Neural cell (in vitro differentiated cells): ENCODE data around the gene FGA. TPM values are rescaled to one million over a fixed set of nuclear protein-coding genes. Genes with fewer than 3 reads are reported as not detected.

Experiments
- H2AFZ ChIP-seq: fragments of 200-600, 300-800 bp; sonication (generic), shearing (Covaris generic); 2 replicates; pipeline ENCODE4 v1.6.0; 2014; ENCODE audit warnings: low read depth, mild to moderate bottlenecking, antibody characterized with exemption, low read length, moderate library complexity
- H3F3A ChIP-seq: fragments of 200-600 bp; shearing (Covaris generic); 2 replicates; pipeline ENCODE4 v1.6.1; 2016; ENCODE audit warnings: mild to moderate bottlenecking, moderate library complexity, mixed read lengths, antibody characterized with exemption, low read length; ENCODE audit not compliant: insufficient read depth, poor library complexity, severe bottlenecking
- H3K27ac ChIP-seq: fragments of 200-600, 300-800 bp; sonication (generic), shearing (Covaris generic); 2 replicates; pipeline ENCODE4 v1.5.1; 2014; ENCODE audit warnings: mild to moderate bottlenecking, low read length, moderate library complexity
- H3K27me3 ChIP-seq: fragments of 300-800, 200-600 bp; sonication (generic), shearing (Covaris generic); 2 replicates; pipeline ENCODE4 v1.6.0; 2014; ENCODE audit warnings: mild to moderate bottlenecking, low read depth, low read length, moderate library complexity; ENCODE audit not compliant: insufficient read depth
- H3K36me3 ChIP-seq: fragments of 300-800, 200-600 bp; sonication (generic), shearing (Covaris generic); 2 replicates; pipeline ENCODE4 v1.5.1; 2014; ENCODE audit warnings: mild to moderate bottlenecking, antibody characterized with exemption, low read length, moderate library complexity; ENCODE audit not compliant: insufficient read depth
- H3K4me2 ChIP-seq: fragments of 300-800, 200-600 bp; sonication (generic), shearing (Covaris generic); 2 replicates; pipeline ENCODE4 v1.6.0; 2014; ENCODE audit warnings: mild to moderate bottlenecking, low read length
- H3K4me3 ChIP-seq: fragments of 300-800, 200-600 bp; sonication (generic), shearing (Covaris generic); 2 replicates; pipeline ENCODE4 v1.5.1; 2014; ENCODE audit warnings: mild to moderate bottlenecking, low read length, moderate library complexity
- H3K79me2 ChIP-seq: fragments of 200-600 bp; shearing (Covaris generic); replicated peaks from 2 replicates; pipeline ENCODE4 v1.6.0; 2014; ENCODE audit warnings: mild to moderate bottlenecking, low read length, moderate library complexity; ENCODE audit not compliant: insufficient read depth
- H3K9ac ChIP-seq: fragments of 300-800, 200-600 bp; sonication (generic), shearing (Covaris generic); 2 replicates; pipeline ENCODE4 v1.6.1; 2016; ENCODE audit warnings: mild to moderate bottlenecking, low read length, mixed read lengths
- H3K9me2 ChIP-seq: fragments of 200-600 bp; shearing (Covaris generic); 2 replicates; pipeline ENCODE4 v1.6.1; 2016; ENCODE audit warnings: mild to moderate bottlenecking, low read length, mixed read lengths; ENCODE audit not compliant: insufficient read depth
- H3K9me3 ChIP-seq: fragments of 200-600, 300-800 bp; sonication (generic), shearing (Covaris generic); 2 replicates; pipeline ENCODE4 v1.6.1; 2016; ENCODE audit warnings: mild to moderate bottlenecking, mixed run types, low read length, moderate library complexity, mixed read lengths
- H4K20me1 ChIP-seq: fragments of 200-600 bp; shearing (Covaris generic); 2 replicates; pipeline ENCODE4 v1.6.1; 2016; ENCODE audit warnings: mild to moderate bottlenecking, mixed run types; ENCODE audit not compliant: insufficient read depth
- EP300 ChIP-seq: fragments of 450-650 bp; conservative IDR thresholded peaks from 2 replicates; pipeline ENCODE4 v1.6.1; 2014; ENCODE audit warnings: antibody characterized with exemption, mild to moderate bottlenecking, moderate library complexity; ENCODE audit not compliant: poor library complexity, severe bottlenecking
- MXI1 ChIP-seq: fragments of 450-650 bp; conservative IDR thresholded peaks from 2 replicates; pipeline ENCODE4 v1.6.1; 2014; ENCODE audit warnings: antibody characterized with exemption, mild to moderate bottlenecking; ENCODE audit not compliant: poor library complexity, severe bottlenecking
- POLR2AphosphoS5 ChIP-seq: IDR thresholded peaks from 2 replicates; pipeline ENCODE4 v1.6.1; 2012
- RAD21 ChIP-seq: fragments of 450-650 bp; conservative IDR thresholded peaks from 2 replicates; pipeline ENCODE4 v1.6.1; 2014; ENCODE audit warnings: antibody characterized with exemption, mild to moderate bottlenecking, moderate library complexity
- SMC3 ChIP-seq: fragments of 450-650 bp; conservative IDR thresholded peaks from 2 replicates; pipeline ENCODE4 v1.6.1; 2014; ENCODE audit warnings: antibody characterized with exemption, mild to moderate bottlenecking, moderate library complexity; ENCODE audit not compliant: poor library complexity
- TAF1 ChIP-seq: IDR thresholded peaks from 2 replicates; pipeline ENCODE4 v1.6.1; 2012; ENCODE audit warnings: low read depth
- polyA plus RNA-seq: library from polyadenylated mRNA; depleted of rRNA; stranded (reverse); fragments of >200 nt; gene quantifications from 2 replicates; pipeline ENCODE4 v1.2.3, GENCODE V29; 2014
- TF ChIP-seq, protein P1 (sequence below): IDR thresholded peaks from 2 replicates; pipeline ENCODE4 v1.6.1; 2012; ENCODE audit warnings: borderline replicate concordance
- TF ChIP-seq, protein P2 (sequence below): fragments of 450-650 bp; IDR thresholded peaks from 2 replicates; pipeline ENCODE4 v1.5.1; 2014; ENCODE audit warnings: antibody characterized with exemption, mild to moderate bottlenecking, moderate library complexity; ENCODE audit not compliant: poor library complexity, severe bottlenecking

Gene FGA
- polyA plus RNA-seq, 1 donor from 2014 or later, result not detected

DNA sequence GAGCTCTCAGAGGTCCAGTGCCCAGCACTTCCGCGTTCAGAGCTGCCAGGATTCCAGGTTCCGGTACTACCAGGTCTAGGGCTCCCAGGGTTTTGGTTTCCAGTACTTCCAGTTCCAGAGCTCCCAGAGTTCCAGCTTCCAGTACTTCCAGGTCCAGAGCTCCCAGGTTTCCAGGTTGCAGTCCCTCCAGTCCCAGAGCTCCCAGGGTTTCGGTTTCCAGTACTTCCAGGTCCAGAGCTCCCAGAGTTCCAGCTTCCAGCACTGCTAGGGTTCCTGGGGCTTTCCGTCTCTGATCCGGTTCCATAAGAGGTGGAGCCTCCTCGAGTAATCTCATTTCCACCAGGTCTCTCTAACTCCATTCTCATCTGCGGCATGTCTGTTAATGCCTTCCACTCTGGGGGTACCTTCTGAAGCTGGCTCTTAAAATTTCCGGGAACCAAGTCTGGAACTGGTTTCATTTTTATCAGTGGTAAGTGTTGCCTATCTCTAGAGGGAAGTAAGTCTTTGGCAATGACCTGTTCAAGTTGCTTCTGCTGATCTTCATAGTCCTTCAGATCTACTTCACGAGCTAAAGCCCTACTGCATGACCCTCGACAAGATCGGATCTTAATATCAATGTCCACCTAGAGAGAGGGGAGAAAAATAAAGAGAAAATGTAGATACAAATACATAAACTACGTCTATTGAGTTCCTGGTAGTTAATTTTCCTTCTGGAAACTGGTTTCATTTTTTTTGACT, 4.1 kb downstream of the FGA start:
- H3K9ac ChIP-seq, result no peak overlapping the region
- H3K36me3 ChIP-seq, result no peaks in the 10 kb centered on the region
- H3K27me3 ChIP-seq, result no peaks in the 10 kb centered on the region
- H3K4me2 ChIP-seq, result no peak overlapping the region
- TF ChIP-seq EP300, result no peak
- no peak for TF ChIP-seq TAF1
- no peak for TF ChIP-seq POLR2AphosphoS5
- TF ChIP-seq RAD21, result no peak
- TF ChIP-seq MXI1, result no peak
- TF ChIP-seq, protein P1, sequence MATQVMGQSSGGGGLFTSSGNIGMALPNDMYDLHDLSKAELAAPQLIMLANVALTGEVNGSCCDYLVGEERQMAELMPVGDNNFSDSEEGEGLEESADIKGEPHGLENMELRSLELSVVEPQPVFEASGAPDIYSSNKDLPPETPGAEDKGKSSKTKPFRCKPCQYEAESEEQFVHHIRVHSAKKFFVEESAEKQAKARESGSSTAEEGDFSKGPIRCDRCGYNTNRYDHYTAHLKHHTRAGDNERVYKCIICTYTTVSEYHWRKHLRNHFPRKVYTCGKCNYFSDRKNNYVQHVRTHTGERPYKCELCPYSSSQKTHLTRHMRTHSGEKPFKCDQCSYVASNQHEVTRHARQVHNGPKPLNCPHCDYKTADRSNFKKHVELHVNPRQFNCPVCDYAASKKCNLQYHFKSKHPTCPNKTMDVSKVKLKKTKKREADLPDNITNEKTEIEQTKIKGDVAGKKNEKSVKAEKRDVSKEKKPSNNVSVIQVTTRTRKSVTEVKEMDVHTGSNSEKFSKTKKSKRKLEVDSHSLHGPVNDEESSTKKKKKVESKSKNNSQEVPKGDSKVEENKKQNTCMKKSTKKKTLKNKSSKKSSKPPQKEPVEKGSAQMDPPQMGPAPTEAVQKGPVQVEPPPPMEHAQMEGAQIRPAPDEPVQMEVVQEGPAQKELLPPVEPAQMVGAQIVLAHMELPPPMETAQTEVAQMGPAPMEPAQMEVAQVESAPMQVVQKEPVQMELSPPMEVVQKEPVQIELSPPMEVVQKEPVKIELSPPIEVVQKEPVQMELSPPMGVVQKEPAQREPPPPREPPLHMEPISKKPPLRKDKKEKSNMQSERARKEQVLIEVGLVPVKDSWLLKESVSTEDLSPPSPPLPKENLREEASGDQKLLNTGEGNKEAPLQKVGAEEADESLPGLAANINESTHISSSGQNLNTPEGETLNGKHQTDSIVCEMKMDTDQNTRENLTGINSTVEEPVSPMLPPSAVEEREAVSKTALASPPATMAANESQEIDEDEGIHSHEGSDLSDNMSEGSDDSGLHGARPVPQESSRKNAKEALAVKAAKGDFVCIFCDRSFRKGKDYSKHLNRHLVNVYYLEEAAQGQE, result no peak
- TF ChIP-seq, protein P2, sequence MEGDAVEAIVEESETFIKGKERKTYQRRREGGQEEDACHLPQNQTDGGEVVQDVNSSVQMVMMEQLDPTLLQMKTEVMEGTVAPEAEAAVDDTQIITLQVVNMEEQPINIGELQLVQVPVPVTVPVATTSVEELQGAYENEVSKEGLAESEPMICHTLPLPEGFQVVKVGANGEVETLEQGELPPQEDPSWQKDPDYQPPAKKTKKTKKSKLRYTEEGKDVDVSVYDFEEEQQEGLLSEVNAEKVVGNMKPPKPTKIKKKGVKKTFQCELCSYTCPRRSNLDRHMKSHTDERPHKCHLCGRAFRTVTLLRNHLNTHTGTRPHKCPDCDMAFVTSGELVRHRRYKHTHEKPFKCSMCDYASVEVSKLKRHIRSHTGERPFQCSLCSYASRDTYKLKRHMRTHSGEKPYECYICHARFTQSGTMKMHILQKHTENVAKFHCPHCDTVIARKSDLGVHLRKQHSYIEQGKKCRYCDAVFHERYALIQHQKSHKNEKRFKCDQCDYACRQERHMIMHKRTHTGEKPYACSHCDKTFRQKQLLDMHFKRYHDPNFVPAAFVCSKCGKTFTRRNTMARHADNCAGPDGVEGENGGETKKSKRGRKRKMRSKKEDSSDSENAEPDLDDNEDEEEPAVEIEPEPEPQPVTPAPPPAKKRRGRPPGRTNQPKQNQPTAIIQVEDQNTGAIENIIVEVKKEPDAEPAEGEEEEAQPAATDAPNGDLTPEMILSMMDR, result no peak
- no peaks in the 10 kb centered on the region for H3K9me2 ChIP-seq
- H3F3A ChIP-seq, result no peaks in the 10 kb centered on the region
- H3K9me3 ChIP-seq, result no peaks in the 10 kb centered on the region
- no peaks in the 10 kb centered on the region for H4K20me1 ChIP-seq
- H2AFZ ChIP-seq, result no peak overlapping the region
- no peaks in the 10 kb centered on the region for H3K79me2 ChIP-seq
- H3K27ac ChIP-seq, result no peak overlapping the region
- no peak overlapping the region for H3K4me3 ChIP-seq

DNA sequence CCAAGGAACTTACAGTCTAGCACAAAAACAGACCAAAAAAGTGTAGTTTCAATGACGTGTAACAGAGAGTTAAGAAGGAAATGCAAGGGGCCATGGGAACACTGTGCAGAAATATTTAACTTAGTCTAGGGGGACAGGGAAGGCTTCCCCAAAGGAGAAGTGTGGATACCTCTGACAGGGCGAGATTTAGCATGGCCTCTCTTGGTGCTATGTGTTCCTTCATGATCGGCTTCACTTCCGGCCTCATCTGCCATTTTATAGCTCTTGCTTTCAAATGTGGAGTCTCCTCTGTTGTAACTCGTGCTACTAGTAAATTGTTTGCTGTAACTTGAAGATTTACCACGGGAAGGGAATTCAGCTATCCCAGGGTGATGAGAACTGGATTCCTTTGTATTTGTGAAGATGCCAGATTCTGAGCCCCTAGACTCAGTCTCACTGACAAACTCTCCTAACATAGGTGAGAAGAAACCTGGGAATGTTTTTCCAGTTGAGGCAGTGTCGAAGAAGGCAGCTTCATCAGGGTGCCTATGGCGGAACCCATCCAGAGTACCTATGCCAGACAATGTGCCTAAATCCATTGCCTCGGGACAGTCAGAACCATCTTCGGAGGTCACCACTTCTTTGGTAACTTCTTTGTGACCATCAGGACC, 5.0 kb downstream of the FGA start:
- no peak overlapping the region for H3K27ac ChIP-seq
- no peaks in the 10 kb centered on the region for H3F3A ChIP-seq
- H3K9ac ChIP-seq, result no peak overlapping the region
- H3K4me2 ChIP-seq, result no peak overlapping the region
- no peaks in the 10 kb centered on the region for H4K20me1 ChIP-seq
- no peaks in the 10 kb centered on the region for H3K36me3 ChIP-seq
- no peak overlapping the region for H3K4me3 ChIP-seq
- H3K9me3 ChIP-seq, result no peaks in the 10 kb centered on the region
- H3K9me2 ChIP-seq, result no peaks in the 10 kb centered on the region
- TF ChIP-seq SMC3 (no peak), EP300 (no peak), RAD21 (no peak), TAF1 (no peak)
- TF ChIP-seq, protein P1, result no peak
- no peaks in the 10 kb centered on the region for H3K79me2 ChIP-seq
- no peaks in the 10 kb centered on the region for H3K27me3 ChIP-seq
- no peak overlapping the region for H2AFZ ChIP-seq
